Prostate gland (tissue), 2 donors: ENCODE data around the gene TBC1D9B.

ENCODE experiments used
- POLR2A ChIP-seq: fragments of 450-650 bp; IDR thresholded peaks from one replicate; pipeline ENCODE4 v1.6.1; 2016; ENCODE audit warnings: antibody characterized with exemption, mild to moderate bottlenecking
- POLR2AphosphoS5 ChIP-seq: sonication (generic); formaldehyde crosslinking; IDR thresholded peaks from one replicate; pipeline ENCODE4 v1.6.1; 2017; ENCODE audit warnings: antibody characterized with exemption
- TF ChIP-seq, protein P1 (sequence below), 4 experiments: fragments of 200-600 bp in 2 of 4; fragments of 450-650 bp in 2 of 4; sonication (generic) in 2 of 4; IDR thresholded peaks; 1 replicate in 3 of 4; 2 replicates in 1 of 4; pipeline ENCODE4 v1.5.1; 2016 to 2019; ENCODE audit warnings: antibody characterized with exemption in 4 of 4, mild to moderate bottlenecking in 2 of 4, moderate library complexity in 2 of 4

DNA sequence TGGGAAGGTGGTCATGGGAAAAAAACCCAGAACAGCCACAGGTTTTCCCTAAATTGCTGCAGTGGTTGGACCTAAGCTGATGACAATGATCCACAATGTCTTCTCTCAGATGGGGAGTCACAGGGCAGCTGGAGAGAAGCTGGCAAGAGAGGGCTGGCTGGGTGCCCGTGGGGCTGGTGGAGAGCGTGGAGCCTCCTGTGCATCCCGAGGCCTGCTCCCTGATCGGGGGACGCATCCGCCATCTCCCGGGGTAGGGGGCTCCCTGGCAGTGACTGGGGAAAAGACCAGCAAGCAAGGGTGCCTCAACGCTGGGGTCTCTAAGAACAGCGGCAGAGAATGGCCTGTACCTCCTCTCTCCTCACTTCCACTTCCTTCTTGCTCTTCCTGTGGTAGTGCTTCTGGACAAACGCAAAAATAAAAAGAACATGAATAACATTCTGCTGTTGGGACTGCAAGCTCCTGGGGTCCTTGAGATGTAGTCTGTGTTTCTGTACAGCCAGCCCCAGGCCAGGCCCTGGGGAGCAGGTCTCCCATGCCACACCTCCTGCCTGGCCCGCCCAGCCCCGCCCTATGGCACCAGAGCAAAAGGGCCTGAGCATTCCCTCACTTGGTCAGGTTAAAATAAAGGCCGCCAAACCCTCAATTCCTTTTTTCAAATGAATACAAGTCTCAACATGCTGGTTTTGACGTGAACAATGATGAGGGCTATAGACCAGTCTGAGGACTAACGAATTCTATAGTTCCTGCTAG is 42.0 kb downstream of the TBC1D9B start:
- TF ChIP-seq, protein P1, sequence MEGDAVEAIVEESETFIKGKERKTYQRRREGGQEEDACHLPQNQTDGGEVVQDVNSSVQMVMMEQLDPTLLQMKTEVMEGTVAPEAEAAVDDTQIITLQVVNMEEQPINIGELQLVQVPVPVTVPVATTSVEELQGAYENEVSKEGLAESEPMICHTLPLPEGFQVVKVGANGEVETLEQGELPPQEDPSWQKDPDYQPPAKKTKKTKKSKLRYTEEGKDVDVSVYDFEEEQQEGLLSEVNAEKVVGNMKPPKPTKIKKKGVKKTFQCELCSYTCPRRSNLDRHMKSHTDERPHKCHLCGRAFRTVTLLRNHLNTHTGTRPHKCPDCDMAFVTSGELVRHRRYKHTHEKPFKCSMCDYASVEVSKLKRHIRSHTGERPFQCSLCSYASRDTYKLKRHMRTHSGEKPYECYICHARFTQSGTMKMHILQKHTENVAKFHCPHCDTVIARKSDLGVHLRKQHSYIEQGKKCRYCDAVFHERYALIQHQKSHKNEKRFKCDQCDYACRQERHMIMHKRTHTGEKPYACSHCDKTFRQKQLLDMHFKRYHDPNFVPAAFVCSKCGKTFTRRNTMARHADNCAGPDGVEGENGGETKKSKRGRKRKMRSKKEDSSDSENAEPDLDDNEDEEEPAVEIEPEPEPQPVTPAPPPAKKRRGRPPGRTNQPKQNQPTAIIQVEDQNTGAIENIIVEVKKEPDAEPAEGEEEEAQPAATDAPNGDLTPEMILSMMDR (IDR thresholded peaks at IDR 0.05), result no peak
- TF ChIP-seq POLR2A, result no peak
- TF ChIP-seq POLR2AphosphoS5, result no peak
